H1 (cell line): Measurements from ENCODE around the gene FAM76A. TPM values are rescaled to one million over a fixed set of nuclear protein-coding genes. Genes with fewer than 3 reads are reported as not detected.

Source experiments
- CTCF ChIA-PET: fragments of 300-600 bp; sonication (Branson Sonifier 250); formaldehyde crosslinking; loops from one replicate; lab custom pipeline; 2021; ENCODE audit not compliant: partially characterized antibody; lab: Charles Lee
- POLR2A ChIA-PET: fragments of 300-600 bp; sonication (Branson Sonifier 250); formaldehyde crosslinking; loops from one replicate; lab custom pipeline; 2021; ENCODE audit warnings: inconsistent platforms; ENCODE audit not compliant: partially characterized antibody; lab: Charles Lee
- DNase-seq, 2 experiments: peaks; one replicate each; pipeline versions ENCODE4 v3.0.0 to v3.0.0-alpha.2; 2010 to 2022; ENCODE audit warnings: low spot score in 2 of 2, low read depth in 1 of 2, mixed read lengths in 1 of 2
- FAIRE-seq: peaks from 2 replicates; lab custom pipeline; 2011; peaks lifted over from hg19 to GRCh38; lab: Jason Lieb, UNC
- H2AFZ ChIP-seq: 2 replicates; pipeline ENCODE4 v1.8.1; 2012; ENCODE audit warnings: low read length, inconsistent platforms
- H2AK5ac ChIP-seq: 2 replicates; pipeline ENCODE4 v1.6.1; 2013; ENCODE audit warnings: low read depth, low read length
- H2BK120ac ChIP-seq: replicated peaks from 2 replicates; pipeline ENCODE3; 2013; ENCODE audit warnings: low read depth, low read length, inconsistent platforms
- H2BK12ac ChIP-seq: 2 replicates; pipeline ENCODE4 v1.6.1; 2013; ENCODE audit warnings: low read depth, low read length
- H2BK15ac ChIP-seq: 2 replicates; pipeline ENCODE4 v1.6.1; 2013; ENCODE audit warnings: low read length
- H2BK20ac ChIP-seq: 2 replicates; pipeline ENCODE4 v1.6.1; 2013; ENCODE audit warnings: low read length
- H2BK5ac ChIP-seq: 2 replicates; pipeline ENCODE4 v1.6.1; 2013; ENCODE audit warnings: low read depth, low read length
- H3K14ac ChIP-seq: 2 replicates; pipeline ENCODE4 v1.6.1; 2013; ENCODE audit warnings: inconsistent platforms; ENCODE audit not compliant: insufficient read length
- H3K18ac ChIP-seq: 2 replicates; pipeline ENCODE4 v1.6.1; 2013; ENCODE audit warnings: low read length; ENCODE audit errors: extremely low read depth
- H3K23ac ChIP-seq: 2 replicates; pipeline ENCODE4 v1.6.1; 2013; ENCODE audit warnings: inconsistent platforms; ENCODE audit not compliant: insufficient read length
- H3K23me2 ChIP-seq: 2 replicates; pipeline ENCODE4 v1.6.1; 2013; ENCODE audit warnings: low read depth, low read length
- H3K27ac ChIP-seq: 2 replicates; pipeline ENCODE4 v1.6.1; 2011; ENCODE audit warnings: low read depth, low read length, inconsistent platforms
- H3K27me3 ChIP-seq, 4 experiments: replicated peaks in 1 of 4; 1 replicate in 1 of 4; 2 replicates in 3 of 4; pipeline versions ENCODE4 v1.6.1 to v1.8.1; 2011 to 2013; ENCODE audit warnings: low read length in 3 of 4, mild to moderate bottlenecking in 3 of 4, inconsistent platforms in 2 of 4, mixed read lengths in 2 of 4, moderate library complexity in 1 of 4; ENCODE audit not compliant: control insufficient read depth in 3 of 4, insufficient read depth in 3 of 4; ENCODE audit errors: extremely low read depth in 1 of 4
- H3K36me3 ChIP-seq, 4 experiments: 2 replicates each; pipeline versions ENCODE4 v1.6.1 to v1.8.1; 2011 to 2013; ENCODE audit warnings: mild to moderate bottlenecking in 4 of 4, low read length in 3 of 4, moderate library complexity in 2 of 4, control low read depth in 1 of 4, inconsistent platforms in 1 of 4; ENCODE audit not compliant: insufficient read depth in 4 of 4, control insufficient read depth in 2 of 4
- H3K4ac ChIP-seq: replicated peaks from 2 replicates; pipeline ENCODE3; 2013; ENCODE audit warnings: low read length, low read depth, mixed read lengths, inconsistent platforms; ENCODE audit not compliant: insufficient read length
- H3K4me1 ChIP-seq, 4 experiments: replicated peaks in 1 of 4; 1 replicate in 1 of 4; 2 replicates in 3 of 4; pipeline versions ENCODE4 v1.6.1 to v1.8.1; 2011 to 2013; ENCODE audit warnings: low read length in 3 of 4, inconsistent platforms in 2 of 4, mixed read lengths in 1 of 4; ENCODE audit not compliant: insufficient read depth in 4 of 4, control insufficient read depth in 3 of 4
- H3K4me2 ChIP-seq, 2 experiments: 2 replicates each; pipeline versions ENCODE4 v1.6.1 to v1.8.1; 2011 to 2013; ENCODE audit warnings: low read depth in 2 of 2, low read length in 2 of 2, control low read depth in 1 of 2, inconsistent platforms in 1 of 2, mild to moderate bottlenecking in 1 of 2; ENCODE audit not compliant: insufficient read depth in 1 of 2
- H3K4me3 ChIP-seq, 4 experiments: fragments of 200-600, 300-600 bp in 1 of 4; sonication (generic), shearing (Covaris generic), sonication (Bioruptor Twin) in 1 of 4; 2 replicates each; pipeline versions ENCODE4 v1.5.1 to v1.8.1; 2011 to 2016; ENCODE audit warnings: low read length in 4 of 4, low read depth in 3 of 4, control low read depth in 2 of 4, inconsistent platforms in 2 of 4, mild to moderate bottlenecking in 2 of 4, mixed read lengths in 1 of 4, moderate library complexity in 1 of 4; ENCODE audit not compliant: insufficient read depth in 2 of 4; ENCODE audit errors: extremely low read depth in 1 of 4
- H3K56ac ChIP-seq: replicated peaks from 2 replicates; pipeline ENCODE3; 2013; ENCODE audit warnings: low read depth, mild to moderate bottlenecking, mixed read lengths, low read length, inconsistent platforms; ENCODE audit not compliant: insufficient read length
- H3K79me1 ChIP-seq: 2 replicates; pipeline ENCODE4 v1.6.1; 2013; ENCODE audit warnings: low read depth, low read length, control low read depth
- H3K79me2 ChIP-seq, 2 experiments: 2 replicates each; pipeline versions ENCODE4 v1.6.1 to v1.8.1; 2012 to 2013; ENCODE audit warnings: low read length in 2 of 2, mild to moderate bottlenecking in 2 of 2, inconsistent platforms in 1 of 2; ENCODE audit not compliant: insufficient read depth in 2 of 2, control insufficient read depth in 1 of 2
- H3K9ac ChIP-seq, 4 experiments: replicated peaks in 1 of 4; 1 replicate in 1 of 4; 2 replicates in 3 of 4; pipeline versions ENCODE4 v1.6.1 to v1.8.1; 2011 to 2013; ENCODE audit warnings: low read depth in 3 of 4, low read length in 3 of 4, control low read depth in 2 of 4, mild to moderate bottlenecking in 2 of 4, moderate library complexity in 2 of 4, inconsistent platforms in 1 of 4; ENCODE audit errors: extremely low read depth in 1 of 4
- H3K9me3 ChIP-seq, 2 experiments: 2 replicates each; pipeline versions ENCODE4 v1.6.1 to v1.8.1; 2012 to 2013; ENCODE audit warnings: mild to moderate bottlenecking in 2 of 2, moderate library complexity in 2 of 2, control low read depth in 1 of 2, inconsistent platforms in 1 of 2, low read depth in 1 of 2, low read length in 1 of 2, mixed read lengths in 1 of 2; ENCODE audit not compliant: insufficient read depth in 2 of 2
- H4K20me1 ChIP-seq, 2 experiments: replicated peaks in 1 of 2; 2 replicates each; pipeline versions ENCODE3 to v1.8.1; 2011 to 2013; ENCODE audit warnings: inconsistent platforms in 2 of 2, low read length in 2 of 2, mild to moderate bottlenecking in 1 of 2; ENCODE audit not compliant: insufficient read depth in 2 of 2, control insufficient read depth in 1 of 2
- H4K5ac ChIP-seq: 2 replicates; pipeline ENCODE4 v1.6.1; 2013; ENCODE audit warnings: low read length, low read depth, mixed read lengths, inconsistent platforms; ENCODE audit not compliant: insufficient read length
- H4K8ac ChIP-seq: 2 replicates; pipeline ENCODE4 v1.8.0; 2013; ENCODE audit warnings: mild to moderate bottlenecking, moderate library complexity, low read length, inconsistent platforms; ENCODE audit not compliant: insufficient read depth; ENCODE audit errors: extremely low read depth
- H4K91ac ChIP-seq: replicated peaks from 2 replicates; pipeline ENCODE3; 2013; ENCODE audit warnings: low read length, mixed read lengths, inconsistent platforms; ENCODE audit not compliant: insufficient read length
- GABPA ChIP-seq: IDR thresholded peaks from 2 replicates; pipeline ENCODE4 v1.6.1; 2011; ENCODE audit warnings: mild to moderate bottlenecking, low read length, moderate library complexity, borderline replicate concordance; ENCODE audit not compliant: insufficient read depth
- POLR2A ChIP-seq, 2 experiments: IDR thresholded peaks; 1 replicate in 1 of 2; 2 replicates in 1 of 2; pipeline ENCODE4 v1.6.1; 2011; ENCODE audit warnings: low read depth in 2 of 2, low read length in 2 of 2, mild to moderate bottlenecking in 2 of 2; ENCODE audit errors: control extremely low read depth in 1 of 2
- SIN3A ChIP-seq, 2 experiments: IDR thresholded peaks in 1 of 2; conservative IDR thresholded peaks in 1 of 2; 2 replicates each; pipeline ENCODE4 v1.6.1; 2011 to 2012; ENCODE audit warnings: low read length in 2 of 2, improper control_type of control experiment in 1 of 2, low read depth in 1 of 2, mild to moderate bottlenecking in 1 of 2
- WGBS, 2 experiments: shearing (Covaris generic) in 1 of 2; methylation state at CpG; one replicate each; pipeline versions ENCODE4 v1.1.6 to v1.1.7; 2013 to 2015; ENCODE audit warnings: low lambda C conversion rate in 2 of 2, mixed read lengths in 2 of 2, inconsistent platforms in 1 of 2, low coverage in 1 of 2, missing lambda C conversion rate in 1 of 2; ENCODE audit not compliant: insufficient replicate concordance in 2 of 2, insufficient coverage in 1 of 2, insufficient read length in 1 of 2; ENCODE audit errors: extremely low coverage in 1 of 2, missing lambda C conversion rate in 1 of 2; 5-methylcytosine and 5-hydroxymethylcytosine counted together
- polyA plus RNA-seq, 7 experiments: library from polyadenylated mRNA; depleted of rRNA in 3 of 7; stranded (reverse) in 5 of 7; unstranded in 2 of 7; fragments of >200 nt in 5 of 7; fragments of 200-250 nt in 2 of 7; gene quantifications; 1 replicate in 5 of 7; 2 replicates in 1 of 7; 4 replicates in 1 of 7; pipeline versions ENCODE4 v1.2.1 to v1.2.3, GENCODE V29; 2011 to 2013; ENCODE audit warnings: missing spikeins in 2 of 7, mixed read lengths in 2 of 7
- total RNA-seq: library from RNA; stranded (reverse); fragmentation: NEBNext Ultra II Directional; extraction: Animal tissue kit (Norgen Biotek cat#: 25700); gene quantifications from 2 replicates; pipeline ENCODE4 v1.2.1, GENCODE V29; 2021

FAM76A gene
- total and polyA plus RNA-seq, 2 of the 8 experiments (the other 6 are each of a cell fraction or from before 2014, with no cell fraction given) = 3.4 to 16.2 TPM

GRCh38 chr1:27719286-27720251, 6.2 kb upstream of the FAM76A start:
- Histone ChIP-seq H2BK12ac (no peak overlapping the region), H3K18ac (no peak overlapping the region), H2BK15ac (no peak overlapping the region), H2BK5ac (no peak overlapping the region), H3K9ac (no peak overlapping the region), H4K91ac (no peak overlapping the region), H3K9me3 (peaks cover 0 to 3% of the 10 kb centered on the region in 2 experiments; a peak in 2 of 4 replicates), H3K79me1 (no peaks in the 10 kb centered on the region), H3K4me3 (no peak overlapping the region), H2AFZ (no peak overlapping the region), H3K4ac (no peak overlapping the region), H2BK120ac (no peak overlapping the region), H2AK5ac (no peak overlapping the region), H3K36me3 (no peaks in the 10 kb centered on the region), H3K27ac (no peak overlapping the region), H3K23ac (no peak overlapping the region), H4K20me1 (no peaks in the 10 kb centered on the region), H3K4me2 (no peak overlapping the region), H4K8ac (no peak overlapping the region), H3K79me2 (no peaks in the 10 kb centered on the region), H3K27me3 (peaks cover 0 to 2% (median 0%) of the 10 kb centered on the region in 4 experiments; a peak in 1 of 7 replicates), H3K14ac (no peak overlapping the region), H3K4me1 (peaks cover 0 to 2% (median under 1%) of the 10 kb centered on the region in 4 experiments; a peak in 3 of 7 replicates), H3K23me2 (no peaks in the 10 kb centered on the region; the same call in 1 of the 2 replicates), H4K5ac (no peak overlapping the region), H3K56ac (no peak overlapping the region), H2BK20ac (no peak overlapping the region)
- no peak for FAIRE-seq
- ChIA-PET POLR2A (no interaction called here), CTCF (interaction anchor here (0.6 to 2.0 kb wide), 3 partner anchors 50 to 255 kb away, joined by 3 to 6 read pairs (median 3); no protein-coding TSS in a partner anchor)
- WGBS, 2 experiments = 85% methylated on average over 5 of the region's 5 CpGs; no CpG with 5 or more reads in 1 of the 2 experiments
- DNase-seq = no peak
- TF ChIP-seq SIN3A (conservative IDR thresholded peaks at IDR 0.05 in 1 of 2, IDR thresholded peaks at IDR 0.05 in 1 of 2; ENCODE audit: low read depth in 1 of 2, low read length in 2 of 2) (no peak), POLR2A (IDR thresholded peaks at IDR 0.05; ENCODE audit: control extremely low read depth in 1 of 2, low read depth in 2 of 2, low read length in 2 of 2) (no peak), GABPA (no peak)
